ENCODE measurements around the gene IL4R. TPM values are rescaled to one million over a fixed set of nuclear protein-coding genes. Genes with fewer than 3 reads are reported as not detected.

IL4R gene
- total and polyA plus RNA-seq, 10 of the 15 experiments (the other 5 are each of a cell fraction or from before 2014, with no cell fraction given) = 2.6 to 70.4 (median 36.6) TPM

GRCh38 chr16:27346819-27347218, 33.0 kb downstream of the IL4R start:
- no peaks in the 10 kb centered on the region for H3K27me3 ChIP-seq (replicated peaks in 1 of 2; ENCODE audit: control insufficient read depth in 2 of 2, insufficient read depth in 2 of 2, low read length in 1 of 2)
- ChIA-PET SMC1A (ENCODE audit: uncharacterized antibody, unreplicated experiment) (interaction anchor here (2.9 kb wide), 1 partner anchor 112 kb away, joined by 8 read pairs; no protein-coding TSS in a partner anchor), POLR2A (no interaction called here), RAD21 (ENCODE audit: unreplicated experiment) (no interaction called here), CTCF (interaction anchor here (2.7 kb wide), 1 partner anchor 112 kb away, joined by 10 read pairs; no protein-coding TSS in a partner anchor)
- no peaks in the 10 kb centered on the region for H4K20me1 ChIP-seq (ENCODE audit: control insufficient read depth, insufficient read depth)
- no peak overlapping the region for H3K4me3 ChIP-seq
- no peaks in the 10 kb centered on the region for H3K79me2 ChIP-seq (ENCODE audit: control insufficient read depth, insufficient read depth, low read length)
- no peaks in the 10 kb centered on the region for H3K4me1 ChIP-seq (ENCODE audit: control insufficient read depth, insufficient read depth, low read length)
- H3K27ac ChIP-seq (ENCODE audit: control insufficient read depth, insufficient read depth) = no peak overlapping the region
- in situ Hi-C loops (cut with MboI) = no loop called here
- BruUV-seq (replicated peaks) = no TSS peak
- no peak for DNase-seq (ENCODE audit: low read depth, low spot score)
- 28% methylated on average over 5 of the region's 5 CpGs for WGBS (ENCODE audit: insufficient coverage, insufficient replicate concordance, low lambda C conversion rate, missing lambda C conversion rate)
- no peaks in the 10 kb centered on the region; the same call in 2 of the 3 replicates for H3K9me3 ChIP-seq (replicated peaks; ENCODE audit: control insufficient read depth, insufficient read depth, low read length)
- no peak overlapping the region for H3K9ac ChIP-seq (ENCODE audit: control insufficient read depth, insufficient read depth, low read length)
- H3K36me3 ChIP-seq (ENCODE audit: control insufficient read depth in 2 of 2, insufficient read depth in 2 of 2, low read length in 1 of 2) = peaks cover 14 to 36% of the 10 kb centered on the region in 2 experiments
- ATAC-seq = no peak; the same call in 2 of the 3 replicates
- TF ChIP-seq ZNF217 (IDR thresholded peaks at IDR 0.05) (no peak), MTA3 (IDR thresholded peaks at IDR 0.05; ENCODE audit: borderline replicate concordance, low read length) (no peak)
- H3K4me2 ChIP-seq (ENCODE audit: control insufficient read depth, insufficient read depth) = no peak overlapping the region
- intact Hi-C loops (cut with micrococcal nuclease; ENCODE audit: unreplicated experiment) = no loop called here
- FAIRE-seq = no peak
- H2AFZ ChIP-seq (ENCODE audit: control insufficient read depth, low read depth, low read length) = no peak overlapping the region

- Histone ChIP-seq H3K4me1 (ENCODE audit: control insufficient read depth, insufficient read depth, low read length) (no peaks in the 10 kb centered on the region), H3K4me2 (ENCODE audit: control insufficient read depth, insufficient read depth) (no peak overlapping the region), H3K27ac (ENCODE audit: control insufficient read depth, insufficient read depth) (no peak overlapping the region), H3K27me3 (replicated peaks in 1 of 2; ENCODE audit: control insufficient read depth in 2 of 2, insufficient read depth in 2 of 2, low read length in 1 of 2) (no peaks in the 10 kb centered on the region), H3K4me3 (no peak overlapping the region), H3K36me3 (ENCODE audit: control insufficient read depth in 2 of 2, insufficient read depth in 2 of 2, low read length in 1 of 2) (peaks cover 12 to 36% of the 10 kb centered on the region in 2 experiments), H3K9me3 (replicated peaks; ENCODE audit: control insufficient read depth, insufficient read depth, low read length) (no peaks in the 10 kb centered on the region; the same call in 2 of the 3 replicates), H2AFZ (ENCODE audit: control insufficient read depth, low read depth, low read length) (no peak overlapping the region), H4K20me1 (ENCODE audit: control insufficient read depth, insufficient read depth) (no peaks in the 10 kb centered on the region), H3K9ac (ENCODE audit: control insufficient read depth, insufficient read depth, low read length) (no peak overlapping the region), H3K79me2 (ENCODE audit: control insufficient read depth, insufficient read depth, low read length) (no peaks in the 10 kb centered on the region)
- SMC1A ChIA-PET (ENCODE audit: uncharacterized antibody, unreplicated experiment) = no interaction called here
- in situ Hi-C loops (cut with MboI) (no loop called here), intact Hi-C loops (cut with micrococcal nuclease; ENCODE audit: unreplicated experiment) (no loop called here)
- FAIRE-seq (no peak), ATAC-seq (no peak), DNase-seq (ENCODE audit: low read depth, low spot score) (no peak)
- POLR2A ChIA-PET = interaction anchor here (1.5 kb wide), 1 partner anchor 9 kb away, joined by 5 read pairs; no protein-coding TSS in a partner anchor
- RAD21 ChIA-PET (ENCODE audit: unreplicated experiment) = no interaction called here
- TF ChIP-seq HDAC6 (IDR thresholded peaks at IDR 0.05; ENCODE audit: unreplicated experiment) (no peak), HCFC1 (IDR thresholded peaks at IDR 0.05; ENCODE audit: low read length) (no peak), ZSCAN29 (IDR thresholded peaks at IDR 0.05) (no peak), ZBED1 (IDR thresholded peaks at IDR 0.05; ENCODE audit: borderline replicate concordance) (no peak), MTA3 (IDR thresholded peaks at IDR 0.05; ENCODE audit: borderline replicate concordance, low read length) (no peak), MEF2A (IDR thresholded peaks at IDR 0.05; ENCODE audit: insufficient read depth, low read depth, low read length) (no peak)
- CTCF ChIA-PET = interaction anchor here (0.9 to 2.7 kb wide), 2 partner anchors 113 to 169 kb away, joined by 3 to 10 read pairs; no protein-coding TSS in a partner anchor
- no TSS peak for BruUV-seq (replicated peaks)
- 81% methylated on average over 9 of the region's 9 CpGs for WGBS (ENCODE audit: insufficient coverage, insufficient replicate concordance, low lambda C conversion rate, missing lambda C conversion rate)
Observed at GRCh38 chr16:27347930-27348685, 34.3 kb downstream of the IL4R start.
